DMS 273 treated with DMSO at 0.1 percent for 48 hours (cell line): Measurements from ENCODE around the gene THAP4.
"Not testable (repeated sequence)": the region's sequence is repeated elsewhere in the genome, so short reads cannot be mapped to it uniquely, and the experiment has no call there.

Experiments used
- DNase-seq: peaks from one replicate; lab custom pipeline; 2025; lab: John Stamatoyannopoulos, UW

THAP4 gene

DNA sequence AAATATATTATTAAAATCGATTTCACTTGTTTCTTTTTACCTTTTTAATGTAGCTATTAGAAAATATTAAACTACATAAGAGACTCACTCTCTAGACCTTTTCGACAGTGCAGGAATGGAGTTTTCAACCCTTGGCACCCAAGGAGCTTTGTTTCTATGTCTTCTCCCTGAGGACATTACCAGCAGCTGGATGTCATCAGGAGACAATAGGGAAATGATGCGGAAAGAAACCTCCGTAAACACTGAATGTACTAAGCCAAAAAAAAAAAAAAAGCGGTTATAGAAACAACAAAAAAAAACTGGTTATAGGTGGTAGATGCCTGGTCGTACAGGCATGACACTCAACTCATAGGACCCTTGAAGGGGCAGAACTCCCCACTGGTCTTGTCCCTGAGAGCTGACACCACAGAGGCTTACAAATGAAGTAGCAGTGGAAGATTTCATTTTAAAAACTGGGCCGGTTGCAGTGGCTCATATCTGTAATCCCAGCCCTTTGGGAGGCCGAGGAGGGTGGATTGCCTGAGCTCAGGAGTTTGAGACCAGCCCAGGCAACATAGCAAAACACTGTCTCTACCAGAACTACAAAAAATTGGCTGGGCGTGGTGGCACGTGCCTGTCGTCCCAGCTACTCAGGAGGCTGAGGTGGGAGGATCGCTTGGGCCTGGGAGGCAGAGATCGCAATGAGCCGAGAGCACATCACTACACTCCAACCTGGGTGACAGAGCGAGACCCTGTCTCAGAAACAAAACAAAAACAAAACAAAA, 23.8 kb downstream of the THAP4 start:
- DNase-seq: no peak

DNA sequence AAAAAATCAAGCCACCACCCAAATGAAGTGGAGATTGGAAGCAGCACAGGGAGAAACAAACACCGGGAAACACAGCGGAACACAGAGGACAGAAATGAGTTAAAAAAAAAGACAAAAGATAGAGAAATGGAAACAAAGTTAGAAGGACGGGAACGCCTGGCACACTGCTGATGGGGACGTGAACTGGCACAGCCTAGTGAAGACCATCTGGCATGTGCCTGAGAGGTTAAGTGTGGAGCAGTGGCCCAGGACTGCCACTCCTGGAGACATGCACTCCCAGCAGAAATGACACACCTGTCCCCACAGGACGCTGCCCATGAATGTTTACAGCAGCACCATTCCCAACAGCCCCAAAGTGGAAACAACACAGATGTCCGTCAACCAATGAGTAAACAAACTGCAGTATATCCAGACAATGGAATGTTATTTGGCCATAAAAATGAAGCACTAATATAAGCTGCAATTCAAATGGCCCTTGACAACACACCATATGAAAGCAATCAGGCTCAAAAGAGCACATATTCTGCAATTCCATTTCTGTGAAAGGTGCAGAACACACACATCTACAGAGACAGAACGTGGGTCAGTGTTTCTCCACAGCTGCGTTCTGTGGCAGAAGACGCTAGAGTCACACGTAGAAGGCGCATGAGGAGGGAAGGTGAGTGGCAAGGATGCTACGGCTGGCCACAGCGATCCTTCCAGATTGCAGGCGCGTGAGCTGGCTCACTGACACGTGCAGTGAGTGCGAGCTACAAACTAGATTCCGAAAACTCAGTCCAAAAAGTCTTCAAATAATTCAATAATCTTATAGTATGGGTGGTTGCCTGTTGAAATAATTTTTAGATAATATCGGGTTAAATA, 24.6 kb downstream of the THAP4 start:
- no peak for DNase-seq

DNA sequence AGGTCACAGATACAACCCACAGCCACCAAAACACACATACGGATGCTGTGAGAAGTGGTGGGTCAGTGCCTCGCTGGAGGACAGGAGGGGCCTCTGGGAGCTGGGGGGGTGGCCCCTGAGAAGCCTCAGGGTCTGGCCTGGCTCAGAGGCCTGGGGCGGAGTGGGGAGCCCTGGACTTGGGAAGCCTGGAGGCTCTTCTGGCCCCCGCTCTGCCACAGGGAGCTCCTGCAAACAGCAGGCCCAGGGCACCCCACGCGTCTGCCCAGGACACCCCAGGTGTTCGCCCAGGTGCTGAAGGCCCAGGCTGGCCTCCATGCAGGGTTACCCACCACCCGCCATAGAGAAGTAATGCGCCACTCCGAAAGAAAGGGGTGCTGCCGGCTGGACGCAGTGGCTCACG, 25.9 kb downstream of the THAP4 start:
- DNase-seq: no peak

DNA sequence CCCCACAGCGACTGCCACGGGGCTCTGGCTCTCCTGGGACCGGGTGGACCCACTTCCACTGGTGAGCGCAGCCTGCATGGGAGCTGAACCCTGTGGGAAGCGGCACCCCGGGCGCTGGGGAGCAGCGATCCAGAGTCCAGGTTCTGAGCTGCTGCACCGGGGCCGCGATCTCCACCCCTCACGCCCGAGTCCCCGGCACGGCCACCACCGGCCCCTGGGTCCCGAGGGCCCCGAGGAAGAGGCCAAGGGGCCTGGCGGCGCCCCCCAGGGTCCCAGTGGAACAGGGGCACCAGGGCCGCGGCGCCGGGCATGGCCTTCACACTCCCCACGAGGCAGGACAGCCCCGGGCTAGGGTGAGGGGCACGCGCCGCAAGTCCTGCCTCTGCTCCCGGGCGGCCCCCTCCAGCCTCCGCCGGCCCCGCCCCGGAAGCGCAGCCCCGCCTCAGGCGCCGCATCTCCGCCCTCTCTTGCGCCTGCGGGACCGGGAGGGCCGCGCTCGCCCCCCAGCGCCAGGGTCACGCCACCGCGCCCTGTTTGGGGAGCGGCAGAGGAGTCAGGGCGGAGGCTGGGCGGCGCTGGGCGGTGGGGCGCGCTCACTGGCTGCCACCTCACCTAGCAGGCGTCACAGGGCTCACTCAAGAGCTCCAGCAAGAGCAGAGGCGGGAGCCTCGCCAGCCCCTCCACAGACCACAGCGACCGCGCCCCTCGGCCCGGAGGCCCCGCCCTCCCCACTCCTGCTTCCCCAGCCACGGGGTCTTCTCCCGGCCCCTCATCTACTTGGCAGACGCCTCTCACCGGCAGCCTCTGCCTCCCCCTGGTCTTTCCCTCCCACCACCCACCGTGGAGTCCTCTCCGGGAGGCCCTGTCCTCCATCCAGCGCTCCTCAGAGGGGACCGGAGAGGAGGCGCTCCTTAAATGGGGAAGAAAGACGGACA, 26.8 kb downstream of the THAP4 start:
- no peak for DNase-seq

DNA sequence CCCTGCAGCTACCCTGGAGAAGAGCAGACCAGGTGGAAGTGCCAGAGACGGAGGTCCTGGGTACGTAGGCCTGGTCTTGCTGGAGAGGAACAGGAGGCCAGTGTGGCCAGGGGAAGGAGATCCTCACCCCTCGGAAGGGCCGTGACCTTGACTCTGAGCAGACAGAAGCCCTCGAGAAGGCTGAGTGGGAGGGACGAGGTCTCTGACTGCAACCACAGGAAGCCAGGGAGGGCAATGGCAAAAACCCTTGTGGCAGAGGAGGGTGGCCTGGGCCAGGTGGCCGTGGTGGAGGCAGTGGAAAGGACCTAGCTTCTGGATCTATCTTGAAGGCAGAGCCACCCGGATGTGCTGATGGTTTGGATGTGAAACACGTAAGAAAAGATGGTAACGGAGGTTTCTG, 28.1 kb downstream of the THAP4 start:
- DNase-seq: no peak

DNA sequence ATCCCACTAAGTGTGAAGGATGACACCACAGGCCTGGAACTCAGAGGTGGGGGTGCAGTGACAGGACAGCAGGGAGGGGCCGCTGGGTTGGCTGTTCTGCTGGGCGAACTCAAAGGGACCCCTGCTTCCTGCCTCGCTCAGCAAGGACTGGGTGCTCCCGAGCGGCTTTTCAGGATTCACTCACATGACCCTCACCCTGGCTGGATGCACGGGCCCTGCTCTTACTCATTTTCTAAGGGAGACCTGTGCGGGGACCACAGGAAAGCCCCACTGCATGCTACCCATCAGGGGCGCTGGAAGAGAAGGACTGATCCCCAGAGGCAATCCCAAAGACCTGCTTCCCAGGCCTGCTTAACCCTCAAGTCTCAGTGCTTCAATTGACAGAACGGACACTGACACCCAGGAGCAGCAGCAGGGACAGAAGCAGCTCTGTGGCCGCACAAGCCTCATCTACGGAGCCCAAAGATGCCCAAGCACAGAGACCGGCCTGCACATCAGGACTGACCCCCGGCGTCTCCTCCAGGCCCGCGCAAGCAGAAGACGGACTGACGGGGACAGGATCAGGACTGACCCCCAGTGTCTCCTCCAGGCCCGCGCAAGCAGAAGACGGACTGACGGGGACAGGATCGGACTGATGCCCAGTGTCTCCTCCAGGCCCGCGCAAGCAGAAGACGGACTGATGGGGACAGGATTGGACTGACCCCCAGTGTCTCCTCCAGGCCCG, 29.6 kb downstream of the THAP4 start:
- no peak for DNase-seq

DNA sequence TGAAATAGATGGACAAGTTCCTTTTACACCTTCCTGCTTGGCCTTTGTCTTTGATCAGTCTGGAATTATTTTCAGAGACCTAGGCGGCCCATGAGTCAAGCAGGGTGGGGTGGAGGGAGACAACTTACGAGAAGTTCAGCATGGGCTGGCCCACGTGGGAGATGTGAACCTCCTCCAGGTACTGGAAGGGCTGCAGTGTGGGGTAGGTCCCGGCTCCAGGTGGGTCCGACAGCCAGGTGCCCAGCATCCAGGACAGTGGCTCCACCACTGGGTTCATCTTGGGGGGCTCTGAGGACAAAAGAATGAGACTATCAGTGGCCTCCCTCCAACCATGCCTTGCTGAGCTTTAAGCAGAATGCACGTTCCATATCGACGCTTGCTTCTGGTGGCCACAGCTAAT, 30.8 kb downstream of the THAP4 start:
- no peak for DNase-seq

DNA sequence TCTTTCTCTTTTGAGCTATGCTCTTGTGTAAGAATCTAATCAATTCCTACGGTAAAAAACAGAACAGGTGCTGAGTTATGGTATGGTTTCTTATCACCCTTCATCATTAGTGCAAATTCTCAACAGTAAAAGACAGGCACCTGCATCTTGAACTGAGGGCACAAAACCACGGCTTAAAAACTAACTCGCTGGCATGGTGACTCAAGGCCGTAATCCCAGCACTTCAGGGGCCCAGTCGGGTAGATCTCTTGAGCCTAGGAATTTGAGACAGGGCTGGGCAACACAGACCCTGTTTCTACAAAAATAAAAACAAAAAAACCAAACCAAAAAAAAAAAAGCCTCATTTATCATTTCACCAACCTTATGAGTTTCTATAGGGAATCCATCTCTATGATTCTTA, 33.3 kb downstream of the THAP4 start:
- DNase-seq: no peak

DNA sequence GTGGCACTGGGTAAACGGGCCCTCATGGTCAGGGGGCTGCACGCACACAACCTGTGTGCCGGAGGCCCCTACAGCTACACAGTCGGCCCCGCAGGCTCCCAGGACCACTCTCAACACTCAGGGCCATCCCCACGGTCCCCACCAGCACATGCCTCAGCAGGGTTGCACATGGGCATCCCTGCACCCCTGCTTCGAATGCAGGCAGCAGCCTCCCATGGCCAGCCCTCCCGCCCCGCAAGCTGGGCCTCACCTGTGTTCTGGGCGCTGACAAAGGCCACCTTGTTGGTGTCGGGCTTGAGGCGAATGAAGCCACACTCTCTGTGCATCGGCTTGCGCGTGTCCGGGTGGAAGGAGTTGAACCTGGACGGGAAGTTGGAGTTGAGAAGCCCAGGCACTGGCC, 34.2 kb downstream of the THAP4 start:
- DNase-seq: no peak

DNA sequence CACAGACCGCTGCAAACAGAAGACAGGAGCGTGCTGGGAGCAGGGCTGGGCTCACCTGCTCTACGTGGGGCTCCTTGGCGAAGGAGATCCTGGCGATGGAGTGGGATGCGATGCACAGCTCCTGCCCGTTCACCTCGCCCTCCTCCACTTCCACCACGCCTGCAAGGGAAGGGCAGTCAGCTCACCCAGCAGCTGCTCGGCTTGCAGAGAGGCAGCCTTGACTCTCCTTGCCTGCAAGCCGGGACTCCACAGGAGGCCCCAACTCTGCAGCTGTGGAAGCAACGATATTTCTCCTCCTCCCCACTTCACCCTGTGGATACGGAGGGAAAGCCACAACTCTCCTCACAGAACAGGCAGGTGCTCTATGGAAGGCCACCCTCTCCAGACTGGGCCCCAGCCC, 35.1 kb downstream of the THAP4 start:
- no peak for DNase-seq

DNA sequence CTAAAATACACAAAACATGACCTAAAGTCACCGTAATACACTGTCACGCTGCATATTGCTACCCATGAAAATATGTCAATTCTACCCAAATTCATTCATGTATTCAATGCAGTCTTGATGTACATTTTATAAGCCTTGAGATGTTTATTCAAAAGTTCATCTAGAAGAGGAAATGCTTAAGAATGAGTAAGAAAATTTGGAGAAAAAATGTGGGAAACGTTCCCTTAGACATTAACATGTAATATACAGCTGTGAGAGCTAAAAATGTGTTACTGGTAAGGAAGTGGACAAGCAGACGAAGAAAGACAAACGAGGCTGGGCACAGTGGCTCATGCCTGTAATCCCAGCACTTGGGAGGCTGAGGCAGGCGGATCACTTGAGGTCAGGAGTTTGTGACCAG, 37.3 kb downstream of the THAP4 start:
- no peak for DNase-seq

DNA sequence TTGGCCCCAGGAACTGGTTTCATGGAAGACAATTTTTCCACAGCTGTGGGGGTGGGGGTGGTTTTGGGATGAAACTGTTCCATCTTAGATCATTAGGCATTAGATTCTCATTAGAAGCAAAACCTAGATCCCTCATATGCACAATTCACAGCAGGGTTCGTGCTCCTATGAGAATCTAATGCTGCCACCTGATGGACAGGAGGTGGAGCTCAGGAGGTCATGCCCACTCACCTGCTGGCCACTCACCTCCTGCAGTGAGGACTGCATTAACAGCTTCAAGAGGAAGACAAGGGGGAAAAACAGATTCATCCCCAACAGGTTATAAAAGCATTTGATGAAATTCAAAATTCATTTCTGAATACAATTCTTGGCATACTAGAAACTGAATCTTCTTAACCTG, 38.5 kb downstream of the THAP4 start:
- DNase-seq: no peak

DNA sequence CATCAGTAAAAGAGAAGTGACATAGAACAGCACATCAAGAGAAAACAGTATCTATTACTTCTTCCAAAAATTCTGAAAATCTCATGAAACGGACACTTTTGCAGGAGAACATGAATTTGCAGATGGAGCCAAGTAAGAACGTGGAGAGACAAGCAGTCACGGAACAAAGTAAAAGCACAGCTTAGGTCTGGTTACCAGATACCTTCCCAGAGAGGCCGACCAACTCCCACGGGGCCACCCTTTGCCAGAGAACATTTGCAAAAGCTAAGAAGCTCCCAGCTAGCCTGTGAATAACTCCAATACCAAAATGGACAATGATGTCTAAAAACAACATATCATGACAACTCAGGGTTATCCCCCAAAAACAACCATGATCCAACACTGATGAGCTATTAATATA, 38.9 kb downstream of the THAP4 start:
- no peak for DNase-seq

DNA sequence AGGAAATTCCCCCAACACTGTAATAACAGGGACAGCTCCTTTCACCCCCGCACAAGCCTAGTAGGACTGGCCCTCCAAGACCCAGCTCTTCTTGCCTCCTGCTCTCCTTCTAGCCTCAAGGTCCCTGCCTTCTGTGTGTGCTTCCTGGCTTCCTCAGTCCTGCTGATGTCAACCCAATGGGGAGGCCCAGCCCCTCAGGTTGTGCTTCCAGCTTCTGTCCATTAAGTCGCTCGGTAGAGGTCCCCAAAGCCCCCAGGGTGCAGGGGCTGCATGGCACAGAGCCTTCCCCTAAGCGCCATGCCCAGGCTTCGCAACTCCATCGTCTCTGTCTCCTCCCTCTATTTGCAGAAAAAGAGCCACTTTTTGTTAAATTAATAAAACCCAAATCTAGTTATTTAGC, 39.4 kb downstream of the THAP4 start:
- no peak for DNase-seq

DNA sequence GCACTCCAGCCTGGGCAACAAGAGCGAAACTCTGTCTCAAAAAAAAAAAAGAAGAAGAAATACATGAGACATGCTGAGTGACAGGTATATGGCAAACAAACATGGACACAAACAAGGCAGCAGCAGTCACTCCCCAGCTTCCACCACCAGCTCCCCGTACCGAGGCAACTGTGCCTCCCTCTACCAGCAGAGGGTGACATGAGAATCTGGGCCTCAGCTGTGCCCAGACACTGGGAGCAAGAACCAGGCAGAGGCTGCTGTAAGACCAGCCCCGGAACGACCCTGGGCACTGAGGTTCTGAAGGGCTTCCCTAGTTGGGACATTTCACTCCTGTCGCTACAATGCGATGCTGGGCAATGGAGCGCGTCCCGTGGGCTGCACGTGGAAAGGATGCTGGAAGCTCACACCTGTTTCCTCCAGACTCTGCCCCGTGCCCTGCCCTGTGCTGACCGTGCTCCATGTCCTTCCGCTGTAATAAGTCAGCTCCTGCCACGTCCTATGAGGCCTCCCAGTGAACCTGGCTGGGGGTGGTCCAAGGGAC, 41.3 kb downstream of the THAP4 start:
- no peak for DNase-seq

DNA sequence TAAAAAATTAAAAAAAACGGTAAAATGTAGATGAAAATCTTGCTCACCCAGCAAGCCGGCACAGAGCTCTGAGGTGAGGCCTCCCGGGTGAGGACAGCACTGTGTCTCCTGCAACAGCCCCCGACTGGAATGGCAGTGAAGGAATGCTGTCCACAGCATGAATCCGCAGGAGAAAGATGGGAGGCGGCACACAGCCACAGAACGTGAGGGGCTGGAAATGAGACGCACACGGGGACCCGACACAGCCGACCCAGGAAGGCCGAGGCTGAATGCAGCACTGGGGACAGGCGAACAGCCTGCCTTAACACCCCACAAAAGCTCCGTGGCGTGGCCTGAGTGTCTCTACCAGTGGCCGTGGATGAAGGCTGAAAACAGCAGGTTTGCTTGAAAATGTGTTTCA, 43.7 kb downstream of the THAP4 start:
- DNase-seq: no peak

DNA sequence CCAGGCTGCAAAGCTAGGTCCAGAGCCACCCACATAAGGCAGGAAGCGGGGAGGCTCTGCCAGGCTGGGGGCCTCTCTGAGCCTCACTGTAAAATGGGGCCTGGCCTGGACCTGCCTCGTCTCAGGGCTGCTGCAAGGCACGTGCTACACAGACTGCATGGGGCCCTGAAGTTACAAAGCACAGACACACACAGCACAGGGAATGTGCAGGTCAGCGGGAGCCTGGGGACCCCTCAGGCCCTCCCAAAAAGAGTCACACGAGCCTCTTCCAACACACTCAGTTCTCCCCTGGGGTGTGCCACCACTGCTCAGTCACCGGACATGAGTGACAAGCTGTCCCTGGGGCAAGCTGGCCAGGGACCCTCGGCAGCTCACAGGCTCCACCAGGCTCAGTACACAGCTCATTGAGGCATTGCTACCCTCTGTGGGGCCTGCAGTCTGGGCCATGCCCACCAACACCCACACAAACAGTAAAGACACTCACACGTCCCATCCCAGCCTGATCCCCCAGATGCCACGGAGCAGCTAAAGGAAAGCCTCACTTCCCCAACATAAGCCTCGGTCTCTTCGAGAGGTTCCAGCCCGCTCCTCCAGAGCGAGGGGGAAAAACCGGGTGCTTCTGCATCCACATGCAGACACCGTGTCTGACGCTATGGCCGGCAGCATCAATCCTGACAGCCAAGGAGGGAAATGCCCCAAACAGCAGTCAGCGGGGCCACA, 44.7 kb downstream of the THAP4 start:
- no peak for DNase-seq

DNA sequence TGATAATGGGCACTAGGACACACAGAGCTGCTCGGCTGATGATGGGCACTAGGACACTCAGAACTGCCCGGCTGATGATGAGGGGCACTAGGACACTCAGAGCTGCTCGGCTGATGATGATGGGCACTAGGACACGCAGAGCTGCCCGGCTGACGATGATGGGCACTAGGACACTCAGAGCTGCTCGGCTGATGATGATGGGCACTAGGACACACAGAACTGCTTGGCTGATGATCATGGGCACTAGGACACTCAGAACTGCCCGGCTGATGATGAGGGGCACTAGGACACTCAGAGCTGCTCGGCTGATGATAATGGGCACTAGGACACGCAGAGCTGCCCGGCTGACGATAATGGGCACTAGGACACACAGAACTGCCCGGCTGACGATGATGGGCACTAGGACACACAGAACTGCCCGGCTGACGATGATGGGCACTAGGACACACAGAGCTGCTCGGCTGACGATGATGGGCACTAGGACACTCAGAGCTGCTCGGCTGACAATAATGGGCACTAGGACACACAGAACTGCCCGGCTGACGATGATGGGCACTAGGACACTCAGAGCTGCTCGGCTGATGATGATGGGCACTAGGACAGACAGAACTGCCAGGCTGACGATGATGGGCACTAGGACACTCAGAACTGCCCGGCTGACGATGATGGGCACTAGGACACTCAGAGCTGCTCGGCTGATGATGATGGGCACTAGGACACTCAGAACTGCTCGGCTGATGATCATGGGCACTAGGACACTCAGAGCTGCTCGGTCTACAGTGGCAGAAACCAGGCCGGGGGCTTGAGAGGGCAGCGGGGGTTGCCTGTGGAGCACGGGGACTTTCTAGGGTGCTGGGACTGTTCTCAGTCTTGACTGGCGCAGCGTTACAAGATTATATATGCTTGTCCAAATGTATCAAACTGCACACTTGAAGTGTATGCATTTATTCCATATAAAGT, 46.2 kb downstream of the THAP4 start:
- not testable (repeated sequence) for DNase-seq

DNA sequence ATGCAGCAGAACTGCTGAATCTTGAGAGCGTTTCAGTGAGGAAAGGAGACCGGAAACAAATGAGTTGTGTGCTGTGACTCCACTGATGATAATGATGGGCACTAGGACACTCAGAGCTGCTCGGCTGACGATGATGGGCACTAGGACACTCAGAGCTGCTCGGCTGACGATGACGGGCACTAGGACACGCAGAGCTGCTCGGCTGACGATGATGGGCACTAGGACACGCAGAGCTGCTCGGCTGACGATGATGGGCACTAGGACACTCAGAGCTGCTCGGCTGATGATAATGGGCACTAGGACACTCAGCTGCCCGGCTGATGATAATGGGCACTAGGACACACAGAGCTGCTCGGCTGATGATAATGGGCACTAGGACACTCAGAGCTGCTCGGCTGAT, 47.1 kb downstream of the THAP4 start:
- not testable (repeated sequence) for DNase-seq
